K562 (cell line): ENCODE data around the gene WNK2. TPM values are rescaled to one million over a fixed set of nuclear protein-coding genes. Genes with fewer than 3 reads are reported as not detected.

Experiments used
- ARID1B ChIP-seq: fragments of 450-650 bp; IDR thresholded peaks from 2 replicates; pipeline ENCODE4 v1.6.1; 2016; ENCODE audit warnings: antibody characterized with exemption, mild to moderate bottlenecking, inconsistent platforms
- CGGBP1 ChIP-seq: fragments of 250-450 bp; sonication (Bioruptor Pico); IDR thresholded peaks from 2 replicates; pipeline ENCODE4 v1.9.0; 2021; ENCODE audit warnings: mild to moderate bottlenecking
- ETS2 ChIP-seq: IDR thresholded peaks from 2 replicates; pipeline ENCODE4 v1.6.1; 2016; ENCODE audit warnings: borderline replicate concordance, missing genetic modification characterization, mild to moderate bottlenecking, moderate library complexity, missing compliant biosample characterization; ENCODE audit not compliant: poor library complexity, severe bottlenecking
- MBD2 ChIP-seq: sonication (generic); IDR thresholded peaks from 2 replicates; pipeline ENCODE4 v1.6.1; 2016; ENCODE audit warnings: low read depth, borderline replicate concordance
- MCM3 ChIP-seq: fragments of 450-650 bp; IDR thresholded peaks from 2 replicates; pipeline ENCODE4 v1.6.1; 2016
- MNT ChIP-seq, 2 experiments: fragments of 450-650 bp; conservative IDR thresholded peaks; 2 replicates each; pipeline ENCODE4 v1.6.1; 2017; ENCODE audit warnings: mild to moderate bottlenecking in 2 of 2, moderate library complexity in 2 of 2
- MYBL2 ChIP-seq, 2 experiments: fragments of 450-650 bp in 1 of 2; sonication (generic) in 1 of 2; formaldehyde crosslinking in 1 of 2; IDR thresholded peaks; 2 replicates each; pipeline versions ENCODE4 v1.6.1 to v1.8.1; 2017 to 2022; ENCODE audit warnings: borderline replicate concordance in 1 of 2, inconsistent platforms in 1 of 2, low read depth in 1 of 2, mild to moderate bottlenecking in 1 of 2, missing genetic modification reagents in 1 of 2, moderate library complexity in 1 of 2
- NELFE ChIP-seq: IDR thresholded peaks from 2 replicates; pipeline ENCODE4 v1.6.1; 2011; ENCODE audit warnings: mild to moderate bottlenecking; ENCODE audit not compliant: insufficient read depth, insufficient read length
- NONO ChIP-seq, 2 experiments: fragments of 200-400 bp in 1 of 2; fragments of 450-650 bp in 1 of 2; formaldehyde crosslinking in 1 of 2; IDR thresholded peaks; 2 replicates each; pipeline ENCODE4 v1.6.1; 2017; ENCODE audit warnings: low read depth in 2 of 2, mild to moderate bottlenecking in 2 of 2, moderate library complexity in 2 of 2, low read length in 1 of 2
- PHF21A ChIP-seq: fragments of 450-650 bp; IDR thresholded peaks from 2 replicates; pipeline ENCODE4 v1.6.1; 2017; ENCODE audit warnings: low read depth, borderline replicate concordance
- TFAM ChIP-seq: fragments of 250-450 bp; sonication (Bioruptor Pico); conservative IDR thresholded peaks from 2 replicates; pipeline ENCODE4 v1.5.0; 2021; ENCODE audit warnings: mild to moderate bottlenecking, moderate library complexity
- TFAP4 ChIP-seq: sonication (generic); formaldehyde crosslinking; IDR thresholded peaks from 2 replicates; pipeline ENCODE4 v1.8.0; 2022; ENCODE audit warnings: missing genetic modification reagents, mild to moderate bottlenecking, moderate library complexity, borderline replicate concordance
- VEZF1 ChIP-seq: fragments of 200-800 bp; sonication (Bioruptor generic); IDR thresholded peaks from 2 replicates; pipeline ENCODE4 v1.6.1; 2017; ENCODE audit warnings: missing genetic modification characterization, missing compliant biosample characterization
- ZBTB8A ChIP-seq: fragments of 450-650 bp; IDR thresholded peaks from 2 replicates; pipeline ENCODE4 v1.6.1; 2018; ENCODE audit warnings: mild to moderate bottlenecking, moderate library complexity; ENCODE audit not compliant: partially characterized antibody
- ZNF384 ChIP-seq: IDR thresholded peaks from 2 replicates; pipeline ENCODE4 v1.6.1; 2012; ENCODE audit warnings: low read depth, low read length, improper control_type of control experiment
- ZSCAN29 ChIP-seq: fragments of 450-650 bp; IDR thresholded peaks from 2 replicates; pipeline ENCODE4 v1.6.1; 2017
- ZZZ3 ChIP-seq: fragments of 450-650 bp; IDR thresholded peaks from 2 replicates; pipeline ENCODE4 v1.6.1; 2016; ENCODE audit warnings: antibody characterized with exemption, mild to moderate bottlenecking, moderate library complexity
- polyA plus RNA-seq, 8 experiments: library from polyadenylated mRNA; depleted of rRNA in 4 of 8; stranded (reverse) in 5 of 8; unstranded in 3 of 8; fragments of >200 nt; fragmentation: Nextera tagmentation in 2 of 8; fragmentation: Illumina TruSeq in 1 of 8; extraction: Ambion mirVana in 2 of 8; extraction: Trizol in 1 of 8; gene quantifications; 2 replicates each; pipeline versions ENCODE4 v1.2.1 to v1.2.3, GENCODE V29; 2011 to 2014; ENCODE audit warnings: inconsistent platforms in 1 of 8, missing spikeins in 1 of 8
- total RNA-seq, 7 experiments: library from RNA; depleted of rRNA in 6 of 7; stranded (reverse); fragments of >200 nt in 6 of 7; fragmentation: Illumina TruSeq in 2 of 7; extraction: Trizol in 2 of 7; gene quantifications; 2 replicates each; pipeline versions ENCODE4 v1.2.1 to v1.2.3, GENCODE V29; 2011 to 2021; ENCODE audit warnings: low replicate concordance in 1 of 7
- TF ChIP-seq, protein P1 (sequence below): fragments of 250-450 bp; sonication (Bioruptor Pico); IDR thresholded peaks from 2 replicates; pipeline ENCODE4 v1.5.0; 2022; ENCODE audit warnings: mild to moderate bottlenecking
- TF ChIP-seq, protein P2 (sequence below): fragments of 450-650 bp; formaldehyde crosslinking; IDR thresholded peaks from 2 replicates; pipeline ENCODE4 v1.4.0; 2020; ENCODE audit warnings: mild to moderate bottlenecking

WNK2 gene
- total and polyA plus RNA-seq, 9 of the 15 experiments (the other 6 are each of a cell fraction or from before 2014, with no cell fraction given) = 0.36 to 3.3 (median 0.64) TPM; not detected in 2

DNA sequence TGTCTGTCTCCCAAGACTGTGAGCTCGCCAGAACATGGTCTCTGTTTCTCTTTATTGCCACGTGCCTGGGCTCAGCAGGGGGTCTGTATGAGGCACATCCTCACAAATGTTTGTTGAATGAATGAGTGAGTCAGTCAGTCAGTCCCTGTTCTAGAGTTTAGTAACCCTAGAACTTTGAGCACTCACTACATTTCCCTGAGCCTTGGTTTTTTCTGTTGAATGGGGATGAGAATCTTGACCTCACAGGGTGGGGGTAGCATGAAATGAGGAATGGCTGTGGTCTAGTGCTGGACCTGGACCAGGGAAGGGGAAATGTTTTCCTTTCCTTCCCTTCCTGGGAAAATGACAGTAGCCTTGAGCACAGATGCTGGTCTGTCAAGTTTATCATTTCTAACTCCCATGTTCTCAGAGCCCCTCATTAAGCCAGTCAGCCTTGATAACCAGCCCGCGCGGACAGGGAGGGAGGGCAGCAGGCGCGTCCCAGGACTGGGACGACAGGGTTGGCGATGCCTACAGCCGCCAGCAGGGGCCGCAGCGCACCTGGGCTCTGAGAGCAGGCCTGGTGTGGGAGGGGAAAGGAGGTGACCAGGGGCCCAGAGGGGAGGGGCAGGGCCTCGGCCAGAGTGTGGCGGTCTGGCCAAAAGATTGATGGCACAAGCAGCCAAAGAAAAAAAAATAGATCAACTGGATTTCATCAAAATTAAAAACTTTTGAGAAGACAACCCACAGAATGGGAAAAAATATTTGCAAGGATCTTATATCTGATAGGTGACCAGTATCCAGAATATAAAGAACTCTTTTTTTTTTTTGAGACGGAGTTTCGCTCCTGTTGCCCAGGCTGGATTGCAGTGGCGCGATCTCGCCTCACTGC lies 24.1 kb upstream of the WNK2 start (continued):
- TF ChIP-seq MNT (conservative IDR thresholded peaks at IDR 0.05) (0 out of 4 replicates have a peak, but pooled peaks of 1 of the 2 experiments have one; percentile 42), VEZF1 (peak; percentile 94), ETS2 (tag) (no peak), ZBTB8A (no peak), MYBL2 (IDR thresholded peaks at IDR 0.05; ENCODE audit: low read depth) (no peak), MYBL2 (CRISPR knock-in tag; IDR thresholded peaks at IDR 0.05; ENCODE audit: borderline replicate concordance) (no peak), ZSCAN29 (no peak), PHF21A (no peak), CGGBP1 (CRISPR knock-in tag) (no peak), ARID1B (no peak), MCM3 (no peak), NONO (IDR thresholded peaks at IDR 0.05; ENCODE audit: low read depth in 2 of 2, low read length in 1 of 2) (no peak), NELFE (no peak), TFAM (CRISPR knock-in tag) (no peak), MBD2 (no peak), ZNF384 (peak; percentile 61), TFAP4 (CRISPR knock-in tag) (peak; percentile 52; the same call in 1 of the 2 replicates), ZZZ3 (no peak)
- TF ChIP-seq, protein P1, sequence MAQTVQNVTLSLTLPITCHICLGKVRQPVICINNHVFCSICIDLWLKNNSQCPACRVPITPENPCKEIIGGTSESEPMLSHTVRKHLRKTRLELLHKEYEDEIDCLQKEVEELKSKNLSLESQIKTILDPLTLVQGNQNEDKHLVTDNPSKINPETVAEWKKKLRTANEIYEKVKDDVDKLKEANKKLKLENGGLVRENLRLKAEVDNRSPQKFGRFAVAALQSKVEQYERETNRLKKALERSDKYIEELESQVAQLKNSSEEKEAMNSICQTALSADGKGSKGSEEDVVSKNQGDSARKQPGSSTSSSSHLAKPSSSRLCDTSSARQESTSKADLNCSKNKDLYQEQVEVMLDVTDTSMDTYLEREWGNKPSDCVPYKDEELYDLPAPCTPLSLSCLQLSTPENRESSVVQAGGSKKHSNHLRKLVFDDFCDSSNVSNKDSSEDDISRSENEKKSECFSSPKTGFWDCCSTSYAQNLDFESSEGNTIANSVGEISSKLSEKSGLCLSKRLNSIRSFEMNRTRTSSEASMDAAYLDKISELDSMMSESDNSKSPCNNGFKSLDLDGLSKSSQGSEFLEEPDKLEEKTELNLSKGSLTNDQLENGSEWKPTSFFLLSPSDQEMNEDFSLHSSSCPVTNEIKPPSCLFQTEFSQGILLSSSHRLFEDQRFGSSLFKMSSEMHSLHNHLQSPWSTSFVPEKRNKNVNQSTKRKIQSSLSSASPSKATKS = no peak
- TF ChIP-seq, protein P2, sequence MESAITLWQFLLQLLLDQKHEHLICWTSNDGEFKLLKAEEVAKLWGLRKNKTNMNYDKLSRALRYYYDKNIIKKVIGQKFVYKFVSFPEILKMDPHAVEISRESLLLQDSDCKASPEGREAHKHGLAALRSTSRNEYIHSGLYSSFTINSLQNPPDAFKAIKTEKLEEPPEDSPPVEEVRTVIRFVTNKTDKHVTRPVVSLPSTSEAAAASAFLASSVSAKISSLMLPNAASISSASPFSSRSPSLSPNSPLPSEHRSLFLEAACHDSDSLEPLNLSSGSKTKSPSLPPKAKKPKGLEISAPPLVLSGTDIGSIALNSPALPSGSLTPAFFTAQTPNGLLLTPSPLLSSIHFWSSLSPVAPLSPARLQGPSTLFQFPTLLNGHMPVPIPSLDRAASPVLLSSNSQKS = no peak
